ENCODE results near the gene FREY1.

The FREY1 gene

DNA sequence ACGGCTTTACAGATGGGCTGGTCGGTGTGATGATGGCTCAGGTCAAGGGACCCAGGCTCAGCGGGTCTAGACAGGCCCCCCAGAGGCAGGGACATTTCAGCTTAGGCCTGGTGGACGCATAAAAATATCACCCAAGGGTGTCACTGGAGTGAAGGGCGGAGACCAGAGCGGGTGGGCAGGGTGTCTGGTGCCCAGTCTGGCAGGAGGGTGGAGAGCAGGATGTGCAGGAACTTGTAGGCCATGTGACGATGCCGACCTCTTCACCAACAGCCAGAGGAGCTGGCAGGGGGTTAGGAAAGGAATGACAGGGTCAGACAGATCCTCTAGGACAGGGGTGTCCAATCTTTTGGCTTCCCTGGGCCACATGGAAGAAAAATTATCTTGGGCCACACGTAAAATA, 17.1 kb downstream of the FREY1 start:
- no peak for TF ChIP-seq CTCF (IDR thresholded peaks at IDR 0.05; ENCODE audit: poor library complexity, severe bottlenecking)
- Histone ChIP-seq H3K36me3 (ENCODE audit: low read depth) (no peaks in the 10 kb centered on the region), H3K9me3 (ENCODE audit: severe bottlenecking) (no peaks in the 10 kb centered on the region), H3K4me3 (ENCODE audit: severe bottlenecking) (no peak overlapping the region), H3K4me1 (ENCODE audit: insufficient read depth, poor library complexity, severe bottlenecking) (no peaks in the 10 kb centered on the region), H3K27ac (ENCODE audit: poor library complexity, severe bottlenecking) (no peak overlapping the region), H3K27me3 (ENCODE audit: insufficient read depth, poor library complexity, severe bottlenecking) (no peaks in the 10 kb centered on the region)
- DNase-seq (ENCODE audit: low spot score) (no peak), ATAC-seq (ENCODE audit: low read depth) (no peak)

DNA sequence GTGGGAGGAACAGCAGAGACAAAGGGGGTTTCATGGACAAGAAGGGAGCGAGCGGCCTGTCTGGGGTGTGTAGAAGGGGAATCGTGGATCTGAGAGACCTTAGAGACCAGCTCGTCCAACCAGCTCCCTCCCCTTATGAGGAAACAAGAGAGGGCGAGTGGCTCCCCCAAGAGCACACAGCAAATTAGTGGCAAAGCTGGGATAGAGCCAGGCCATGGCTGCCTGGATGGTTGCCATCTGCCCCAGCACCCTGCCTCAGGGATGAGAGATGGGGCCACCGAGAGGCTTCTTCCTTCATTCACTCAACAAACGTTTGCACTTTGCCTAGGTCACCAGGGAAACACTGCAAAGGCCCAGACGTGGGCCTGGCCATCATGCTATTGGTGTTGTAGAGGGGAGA, 17.5 kb downstream of the FREY1 start:
- no peaks in the 10 kb centered on the region for H3K4me1 ChIP-seq (ENCODE audit: insufficient read depth, poor library complexity, severe bottlenecking)
- no peaks in the 10 kb centered on the region for H3K9me3 ChIP-seq (ENCODE audit: severe bottlenecking)
- DNase-seq (ENCODE audit: low spot score), result no peak
- ATAC-seq (ENCODE audit: low read depth), result no peak
- no peak for TF ChIP-seq CTCF (IDR thresholded peaks at IDR 0.05; ENCODE audit: poor library complexity, severe bottlenecking)
- no peak overlapping the region for H3K27ac ChIP-seq (ENCODE audit: poor library complexity, severe bottlenecking)
- no peaks in the 10 kb centered on the region for H3K36me3 ChIP-seq (ENCODE audit: low read depth)
- no peak overlapping the region for H3K4me3 ChIP-seq (ENCODE audit: severe bottlenecking)
- no peaks in the 10 kb centered on the region for H3K27me3 ChIP-seq (ENCODE audit: insufficient read depth, poor library complexity, severe bottlenecking)

DNA sequence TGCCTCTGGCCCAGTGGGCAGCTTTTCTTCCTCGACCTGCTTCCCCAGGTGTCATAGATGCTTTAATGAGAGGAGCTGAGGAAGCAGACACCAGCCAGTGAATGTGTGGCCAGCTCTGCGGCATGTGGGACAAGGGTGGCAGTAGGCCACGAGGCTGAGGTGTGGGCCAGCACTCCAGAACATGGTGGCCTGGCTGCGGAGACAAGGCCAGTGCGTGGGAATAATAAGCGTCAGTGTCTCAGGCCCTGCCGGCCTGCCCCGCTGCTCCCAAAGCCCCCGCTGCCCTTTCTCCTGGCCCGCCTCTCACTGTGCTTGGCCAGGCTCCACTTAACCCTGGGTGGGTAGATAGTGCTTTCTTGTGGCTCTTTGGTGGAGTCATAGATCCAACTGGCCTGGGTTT, 19.5 kb downstream of the FREY1 start:
- Histone ChIP-seq H3K36me3 (ENCODE audit: low read depth) (no peaks in the 10 kb centered on the region), H3K4me1 (ENCODE audit: insufficient read depth, poor library complexity, severe bottlenecking) (no peaks in the 10 kb centered on the region), H3K27ac (ENCODE audit: poor library complexity, severe bottlenecking) (no peak overlapping the region), H3K27me3 (ENCODE audit: insufficient read depth, poor library complexity, severe bottlenecking) (no peaks in the 10 kb centered on the region), H3K9me3 (ENCODE audit: severe bottlenecking) (no peaks in the 10 kb centered on the region), H3K4me3 (ENCODE audit: severe bottlenecking) (no peak overlapping the region)
- DNase-seq (ENCODE audit: low spot score) (no peak), ATAC-seq (ENCODE audit: low read depth) (no peak)
- no peak for TF ChIP-seq CTCF (IDR thresholded peaks at IDR 0.05; ENCODE audit: poor library complexity, severe bottlenecking)

GRCh38 chr11:45886816-45887520, 20.1 kb downstream of the FREY1 start:
- no peaks in the 10 kb centered on the region for H3K9me3 ChIP-seq (ENCODE audit: severe bottlenecking)
- no peak for ATAC-seq (ENCODE audit: low read depth)
- TF ChIP-seq CTCF (IDR thresholded peaks at IDR 0.05; ENCODE audit: poor library complexity, severe bottlenecking), result no peak
- DNase-seq (ENCODE audit: low spot score), result no peak
- no peak overlapping the region for H3K27ac ChIP-seq (ENCODE audit: poor library complexity, severe bottlenecking)
- H3K36me3 ChIP-seq (ENCODE audit: low read depth), result no peaks in the 10 kb centered on the region; the same call in 1 of the 2 replicates
- H3K4me1 ChIP-seq (ENCODE audit: insufficient read depth, poor library complexity, severe bottlenecking), result no peaks in the 10 kb centered on the region
- H3K4me3 ChIP-seq (ENCODE audit: severe bottlenecking), result no peak overlapping the region
- H3K27me3 ChIP-seq (ENCODE audit: insufficient read depth, poor library complexity, severe bottlenecking), result no peaks in the 10 kb centered on the region

Measured in RWPE2 (cell line).